ENCODE measurements around the gene MED12L. TPM values are rescaled to one million over a fixed set of nuclear protein-coding genes. Genes with fewer than 3 reads are reported as not detected.

MED12L gene
- total and polyA plus RNA-seq, 12 donors = 0.03 to 4.5 (median 0.71) TPM

- H3K4me1 ChIP-seq = peaks cover 0 to 7% (median 0%) of the 10 kb centered on the region in 9 donors
- no peak for TF ChIP-seq CTCF (IDR thresholded peaks at IDR 0.05)
- H3K4me3 ChIP-seq = no peak overlapping the region
- no peaks in the 10 kb centered on the region for H3K36me3 ChIP-seq
- WGBS, 2 donors = 70 to 97% methylated on average over 2 of the region's 2 CpGs
- ATAC-seq (no peak), DNase-seq (no peak)
- no peaks in the 10 kb centered on the region for H3K9me3 ChIP-seq
- no peak overlapping the region for H3K27ac ChIP-seq
- H3K27me3 ChIP-seq = no peaks in the 10 kb centered on the region
- intact Hi-C loops (cut with DNase I) = no loop called here
Observed at GRCh38 chr3:151314137-151314536, 228.7 kb downstream of the MED12L start.

GRCh38 chr3:151314593-151314992, 229.1 kb downstream of the MED12L start:
- Histone ChIP-seq H3K9me3 (no peaks in the 10 kb centered on the region), H3K4me1 (peaks cover 0 to 8% (median 0%) of the 10 kb centered on the region in 9 donors), H3K36me3 (no peaks in the 10 kb centered on the region), H3K27me3 (no peaks in the 10 kb centered on the region), H3K27ac (no peak overlapping the region), H3K4me3 (no peak overlapping the region)
- no peak for ATAC-seq
- 93% methylated on average over 5 of the region's 5 CpGs for WGBS, 2 donors
- no peak for DNase-seq
- intact Hi-C loops (cut with DNase I) = no loop called here
- TF ChIP-seq CTCF (IDR thresholded peaks at IDR 0.05) = no peak

- H3K4me3 ChIP-seq = no peak overlapping the region
- no peak overlapping the region for H3K27ac ChIP-seq
- intact Hi-C loops (cut with DNase I) = no loop called here
- no peaks in the 10 kb centered on the region for H3K9me3 ChIP-seq
- 83 to 89% methylated on average over 2 of the region's 2 CpGs for WGBS, 2 donors
- H3K4me1 ChIP-seq = peaks cover 0 to 12% (median 0%) of the 10 kb centered on the region in 9 donors
- H3K27me3 ChIP-seq = no peaks in the 10 kb centered on the region
- no peak for TF ChIP-seq CTCF (IDR thresholded peaks at IDR 0.05)
- no peak for DNase-seq
- no peak for ATAC-seq
- no peaks in the 10 kb centered on the region for H3K36me3 ChIP-seq
Observed at GRCh38 chr3:151315136-151315535, 229.7 kb downstream of the MED12L start.

- Histone ChIP-seq H3K4me3 (no peak overlapping the region), H3K27me3 (no peaks in the 10 kb centered on the region), H3K36me3 (no peaks in the 10 kb centered on the region), H3K27ac (no peak overlapping the region), H3K4me1 (peaks cover 0 to 19% (median 0%) of the 10 kb centered on the region in 9 donors), H3K9me3 (no peaks in the 10 kb centered on the region)
- ATAC-seq (no peak), DNase-seq (no peak)
- intact Hi-C loops (cut with DNase I) = no loop called here
- no peak for TF ChIP-seq CTCF (IDR thresholded peaks at IDR 0.05)
- WGBS, 2 donors = 89 to 93% methylated on average over 2 of the region's 2 CpGs
Observed at GRCh38 chr3:151315846-151316245, 230.4 kb downstream of the MED12L start.

Data from heart right ventricle (tissue), 16 donors.